ENCODE data around the gene USP28.
"Not testable (repeated sequence)": the region's sequence is repeated elsewhere in the genome, so short reads cannot be mapped to it uniquely, and the experiment has no call there.

Gene USP28

DNA sequence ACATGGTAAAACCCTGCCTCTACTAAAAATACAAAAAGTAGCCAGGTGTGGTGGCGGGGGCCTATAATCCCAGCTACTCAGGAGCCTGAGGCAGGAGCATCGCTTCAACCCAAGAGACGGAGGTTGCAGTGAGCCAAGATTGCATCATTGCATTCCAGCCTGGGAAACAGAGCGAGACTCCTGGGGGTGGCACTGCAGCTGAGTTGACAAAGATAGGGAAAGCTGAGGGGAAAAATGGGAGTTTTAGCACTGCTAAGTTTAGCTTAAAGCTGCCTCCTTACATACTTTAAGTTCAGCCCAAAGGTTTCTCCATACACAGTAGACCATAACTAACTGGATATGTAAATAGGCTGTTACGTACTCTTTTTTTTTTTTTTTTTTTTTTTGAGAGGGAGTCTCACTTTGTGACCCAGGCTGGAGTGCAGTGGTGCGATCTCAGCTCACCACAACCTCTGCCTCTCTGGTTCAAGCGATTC lies 9.0 kb upstream of the USP28 start:
- TF ChIP-seq EZH2phosphoT487 (IDR thresholded peaks at IDR 0.05; ENCODE audit: borderline replicate concordance) = no peak
- TF ChIP-seq, protein P1, sequence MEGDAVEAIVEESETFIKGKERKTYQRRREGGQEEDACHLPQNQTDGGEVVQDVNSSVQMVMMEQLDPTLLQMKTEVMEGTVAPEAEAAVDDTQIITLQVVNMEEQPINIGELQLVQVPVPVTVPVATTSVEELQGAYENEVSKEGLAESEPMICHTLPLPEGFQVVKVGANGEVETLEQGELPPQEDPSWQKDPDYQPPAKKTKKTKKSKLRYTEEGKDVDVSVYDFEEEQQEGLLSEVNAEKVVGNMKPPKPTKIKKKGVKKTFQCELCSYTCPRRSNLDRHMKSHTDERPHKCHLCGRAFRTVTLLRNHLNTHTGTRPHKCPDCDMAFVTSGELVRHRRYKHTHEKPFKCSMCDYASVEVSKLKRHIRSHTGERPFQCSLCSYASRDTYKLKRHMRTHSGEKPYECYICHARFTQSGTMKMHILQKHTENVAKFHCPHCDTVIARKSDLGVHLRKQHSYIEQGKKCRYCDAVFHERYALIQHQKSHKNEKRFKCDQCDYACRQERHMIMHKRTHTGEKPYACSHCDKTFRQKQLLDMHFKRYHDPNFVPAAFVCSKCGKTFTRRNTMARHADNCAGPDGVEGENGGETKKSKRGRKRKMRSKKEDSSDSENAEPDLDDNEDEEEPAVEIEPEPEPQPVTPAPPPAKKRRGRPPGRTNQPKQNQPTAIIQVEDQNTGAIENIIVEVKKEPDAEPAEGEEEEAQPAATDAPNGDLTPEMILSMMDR (conservative IDR thresholded peaks at IDR 0.05; ENCODE audit: low read length) = no peak
- Histone ChIP-seq H3K4me2 (ENCODE audit: low read depth, low read length, poor library complexity, severe bottlenecking) (no peak overlapping the region), H2AFZ (ENCODE audit: low read length) (no peak overlapping the region), H3K9me3 (ENCODE audit: insufficient read depth, low read depth, low read length) (no peaks in the 10 kb centered on the region), H3K36me3 (ENCODE audit: insufficient read depth, low read length) (no peaks in the 10 kb centered on the region), H4K20me1 (ENCODE audit: insufficient read depth, low read length, poor library complexity, severe bottlenecking) (no peaks in the 10 kb centered on the region), H3K9me2 (replicated peaks; ENCODE audit: low read depth, low read length) (no peaks in the 10 kb centered on the region), H3F3A (ENCODE audit: low read depth) (no peaks in the 10 kb centered on the region), H3K27me3 (ENCODE audit: insufficient read depth, low read length, poor library complexity, severe bottlenecking) (no peaks in the 10 kb centered on the region), H3K9ac (ENCODE audit: low read depth, low read length, poor library complexity, severe bottlenecking) (no peak overlapping the region), H3K4me1 (ENCODE audit: insufficient read depth, low read length, poor library complexity, severe bottlenecking) (no peaks in the 10 kb centered on the region), H3K79me2 (ENCODE audit: insufficient read depth, low read length) (no peaks in the 10 kb centered on the region), H3K4me3 (ENCODE audit: low read length, poor library complexity, severe bottlenecking) (no peak overlapping the region)

DNA sequence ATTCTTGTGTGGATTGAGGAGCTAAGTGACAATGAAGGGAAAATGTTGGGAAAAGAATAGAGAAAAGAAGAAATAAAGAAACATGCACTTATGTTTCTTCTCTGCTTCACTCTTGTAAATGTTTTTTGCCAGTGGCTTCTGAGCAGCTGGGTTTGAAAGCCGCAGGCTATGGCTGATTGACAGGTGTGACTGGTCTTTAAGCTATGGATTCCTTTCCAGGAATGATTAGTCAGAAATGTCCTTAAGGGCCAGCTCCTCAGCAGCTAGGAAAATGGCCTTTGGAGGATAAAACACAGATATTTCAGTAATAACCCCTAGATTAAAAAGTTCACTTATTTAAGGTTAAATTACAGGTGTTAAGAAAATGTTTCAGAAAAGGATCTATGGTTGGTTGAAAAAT lies 6.5 kb upstream of the USP28 start:
- H3K36me3 ChIP-seq (ENCODE audit: insufficient read depth, low read length) = no peaks in the 10 kb centered on the region
- H3K4me3 ChIP-seq (ENCODE audit: low read length, poor library complexity, severe bottlenecking) = no peak overlapping the region

DNA sequence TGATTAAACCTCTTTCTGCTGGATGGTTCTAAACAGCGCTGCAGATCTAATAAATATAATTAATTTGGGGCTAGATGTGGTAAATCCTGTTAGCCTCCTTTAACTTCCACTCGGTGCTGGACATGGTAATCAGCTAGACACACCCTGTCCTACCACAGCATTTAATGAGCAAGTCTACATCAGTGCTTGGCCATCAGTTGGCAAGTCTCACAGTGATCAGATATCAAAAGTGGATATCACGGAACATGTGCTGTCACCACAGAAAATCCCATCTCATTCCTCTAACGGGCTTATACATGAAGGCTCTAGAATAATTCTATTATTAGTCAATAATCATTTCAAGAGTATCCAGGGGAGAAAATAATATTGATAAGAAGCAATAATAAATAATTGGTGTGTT lies 5.6 kb upstream of the USP28 start:
- Histone ChIP-seq H3K4me3 (ENCODE audit: low read length, poor library complexity, severe bottlenecking) (no peak overlapping the region), H3K9ac (ENCODE audit: low read depth, low read length, poor library complexity, severe bottlenecking) (no peak overlapping the region), H3K9me2 (replicated peaks; ENCODE audit: low read depth, low read length) (no peaks in the 10 kb centered on the region), H3K9me3 (ENCODE audit: insufficient read depth, low read depth, low read length) (no peaks in the 10 kb centered on the region), H3F3A (ENCODE audit: low read depth) (no peaks in the 10 kb centered on the region), H4K20me1 (ENCODE audit: insufficient read depth, low read length, poor library complexity, severe bottlenecking) (no peaks in the 10 kb centered on the region), H2AFZ (ENCODE audit: low read length) (no peak overlapping the region), H3K27me3 (ENCODE audit: insufficient read depth, low read length, poor library complexity, severe bottlenecking) (no peaks in the 10 kb centered on the region), H3K4me1 (ENCODE audit: insufficient read depth, low read length, poor library complexity, severe bottlenecking) (peaks cover 17% of the 10 kb centered on the region), H3K4me2 (ENCODE audit: low read depth, low read length, poor library complexity, severe bottlenecking) (no peak overlapping the region), H3K79me2 (ENCODE audit: insufficient read depth, low read length) (peaks cover 14% of the 10 kb centered on the region; the same call in 1 of the 2 replicates), H3K36me3 (ENCODE audit: insufficient read depth, low read length) (no peaks in the 10 kb centered on the region)
- TF ChIP-seq EZH2phosphoT487 (IDR thresholded peaks at IDR 0.05; ENCODE audit: borderline replicate concordance) = no peak

More for the DNA sequence above, 6.5 kb upstream of the USP28 start:
- peaks cover 5% of the 10 kb centered on the region; the same call in 1 of the 2 replicates for H3K79me2 ChIP-seq (ENCODE audit: insufficient read depth, low read length)
- H3K27me3 ChIP-seq (ENCODE audit: insufficient read depth, low read length, poor library complexity, severe bottlenecking) = no peaks in the 10 kb centered on the region
- no peak overlapping the region for H3K4me2 ChIP-seq (ENCODE audit: low read depth, low read length, poor library complexity, severe bottlenecking)
- no peaks in the 10 kb centered on the region for H3K9me3 ChIP-seq (ENCODE audit: insufficient read depth, low read depth, low read length)
- peaks cover 11% of the 10 kb centered on the region for H3K4me1 ChIP-seq (ENCODE audit: insufficient read depth, low read length, poor library complexity, severe bottlenecking)
- H3K9me2 ChIP-seq (replicated peaks; ENCODE audit: low read depth, low read length) = no peaks in the 10 kb centered on the region
- no peaks in the 10 kb centered on the region for H4K20me1 ChIP-seq (ENCODE audit: insufficient read depth, low read length, poor library complexity, severe bottlenecking)
- TF ChIP-seq EZH2phosphoT487 (IDR thresholded peaks at IDR 0.05; ENCODE audit: borderline replicate concordance) = no peak
- TF ChIP-seq, protein P1 (conservative IDR thresholded peaks at IDR 0.05; ENCODE audit: low read length) = no peak
- no peaks in the 10 kb centered on the region for H3F3A ChIP-seq (ENCODE audit: low read depth)
- H2AFZ ChIP-seq (ENCODE audit: low read length) = no peak overlapping the region
- H3K9ac ChIP-seq (ENCODE audit: low read depth, low read length, poor library complexity, severe bottlenecking) = no peak overlapping the region

DNA sequence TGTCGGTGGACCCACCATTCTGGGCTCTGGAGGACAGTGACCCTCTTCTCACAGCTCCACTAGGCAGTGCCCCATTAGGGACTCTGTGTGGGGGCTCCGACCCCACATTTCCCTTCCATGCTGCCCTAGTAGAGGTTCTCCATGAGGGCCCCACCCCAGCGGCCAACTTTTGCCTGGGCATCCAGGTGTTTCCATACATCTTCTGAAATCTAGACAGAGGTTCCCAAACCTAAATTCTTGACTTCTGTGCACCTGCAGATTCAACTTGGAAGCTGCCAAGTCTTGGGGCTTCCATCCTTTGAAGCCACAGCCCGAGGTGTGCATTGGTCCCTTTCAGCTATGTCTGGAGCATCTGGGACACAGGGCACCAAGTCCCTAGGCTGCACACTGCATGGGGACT lies 4.1 kb upstream of the USP28 start:
- H3K4me1 ChIP-seq (ENCODE audit: insufficient read depth, low read length, poor library complexity, severe bottlenecking) = peaks cover 21% of the 10 kb centered on the region
- not testable (repeated sequence) for H4K20me1 ChIP-seq (ENCODE audit: insufficient read depth, low read length, poor library complexity, severe bottlenecking); H3K4me2 ChIP-seq (ENCODE audit: low read depth, low read length, poor library complexity, severe bottlenecking); H3K36me3 ChIP-seq (ENCODE audit: insufficient read depth, low read length); H3F3A ChIP-seq (ENCODE audit: low read depth); H3K9me2 ChIP-seq (replicated peaks; ENCODE audit: low read depth, low read length); H3K9me3 ChIP-seq (ENCODE audit: insufficient read depth, low read depth, low read length); H3K9ac ChIP-seq (ENCODE audit: low read depth, low read length, poor library complexity, severe bottlenecking); H3K27me3 ChIP-seq (ENCODE audit: insufficient read depth, low read length, poor library complexity, severe bottlenecking); H2AFZ ChIP-seq (ENCODE audit: low read length); H3K4me3 ChIP-seq (ENCODE audit: low read length, poor library complexity, severe bottlenecking)
- H3K79me2 ChIP-seq (ENCODE audit: insufficient read depth, low read length) = peaks cover 26% of the 10 kb centered on the region

All from Loucy (cell line).